Measurements from ENCODE around the gene TRPM1.

The TRPM1 gene

DNA sequence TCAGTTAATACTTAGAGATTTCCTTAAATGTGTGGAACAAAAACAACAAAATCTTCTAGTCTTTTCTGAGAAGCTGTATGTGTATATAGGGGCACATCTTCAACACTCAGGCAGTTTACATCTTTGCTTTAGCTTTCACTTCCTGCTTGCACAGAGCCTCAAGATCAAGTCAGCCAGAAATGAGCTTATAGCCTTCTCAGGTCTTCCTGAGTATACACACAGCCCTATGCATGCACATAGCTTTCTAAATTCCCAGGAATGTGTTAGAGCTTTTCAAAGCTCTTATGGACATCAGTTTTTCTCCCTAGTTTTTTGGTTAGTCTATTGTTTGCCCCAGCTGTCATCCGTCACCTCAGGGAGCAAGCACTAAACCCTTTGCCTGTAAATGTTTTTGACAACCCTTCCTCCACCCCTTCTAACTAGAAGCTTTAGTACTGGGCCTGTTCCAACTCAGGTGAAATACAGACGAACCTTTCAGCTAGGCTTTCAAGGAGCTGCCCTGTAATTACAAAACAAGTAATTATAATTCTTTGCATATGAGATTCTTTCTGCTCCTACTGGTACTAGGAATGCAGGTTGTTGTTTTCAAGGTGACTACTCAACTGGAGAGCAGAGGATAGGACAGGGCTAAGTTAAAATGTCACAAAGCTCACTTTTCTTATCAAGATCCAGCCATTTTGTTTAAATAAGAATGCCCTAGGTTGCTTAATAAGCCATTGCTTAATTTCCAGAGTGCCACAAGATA is 87.5 kb downstream of the TRPM1 start:
- DNase-seq = no peak

DNA sequence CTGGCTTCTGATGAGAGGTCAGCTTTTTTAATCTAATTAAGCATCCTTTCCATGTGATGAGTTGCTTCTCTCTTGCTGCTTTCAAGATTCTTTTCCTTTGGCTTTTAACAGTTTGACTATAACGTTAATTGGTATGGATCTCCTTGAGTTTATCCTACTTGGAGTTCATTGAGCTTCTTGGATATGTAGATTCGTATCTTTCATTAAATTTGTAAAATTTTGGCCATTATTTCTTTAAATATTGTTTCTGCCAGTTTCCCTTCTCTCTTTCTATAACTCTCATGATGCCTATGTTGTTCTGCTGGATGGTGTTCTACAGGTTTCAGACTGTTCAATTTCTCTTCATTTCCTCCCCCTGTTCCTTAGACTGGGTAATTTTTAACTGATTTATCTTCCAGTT is 89.1 kb downstream of the TRPM1 start:
- DNase-seq = no peak

DNA sequence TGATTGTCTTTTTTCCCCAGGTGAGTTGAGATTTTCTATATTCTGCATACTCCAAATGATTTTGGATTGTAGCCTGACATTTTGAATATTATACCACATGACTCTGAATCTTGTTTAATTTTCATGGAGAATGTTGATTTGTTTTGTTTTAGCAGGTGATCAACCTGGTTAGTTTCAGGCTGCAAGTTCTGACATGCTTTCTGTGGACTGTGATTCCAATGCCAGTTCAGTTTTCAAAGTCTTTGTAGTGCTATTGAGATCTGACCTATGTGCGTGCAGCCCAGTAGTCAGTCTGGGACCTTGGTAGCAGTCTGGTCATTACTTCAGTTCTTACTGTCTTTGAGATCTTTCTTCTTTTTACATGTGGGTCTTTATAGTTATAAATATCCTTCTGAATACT is 91.5 kb downstream of the TRPM1 start:
- DNase-seq = no peak

- DNase-seq = no peak
These were observed 95.9 kb downstream of the TRPM1 start for GRCh38 chr15:31005660-31006059.

- DNase-seq = peak; percentile 19
These were observed 97.2 kb downstream of the TRPM1 start for GRCh38 chr15:31004220-31004733.

DNA sequence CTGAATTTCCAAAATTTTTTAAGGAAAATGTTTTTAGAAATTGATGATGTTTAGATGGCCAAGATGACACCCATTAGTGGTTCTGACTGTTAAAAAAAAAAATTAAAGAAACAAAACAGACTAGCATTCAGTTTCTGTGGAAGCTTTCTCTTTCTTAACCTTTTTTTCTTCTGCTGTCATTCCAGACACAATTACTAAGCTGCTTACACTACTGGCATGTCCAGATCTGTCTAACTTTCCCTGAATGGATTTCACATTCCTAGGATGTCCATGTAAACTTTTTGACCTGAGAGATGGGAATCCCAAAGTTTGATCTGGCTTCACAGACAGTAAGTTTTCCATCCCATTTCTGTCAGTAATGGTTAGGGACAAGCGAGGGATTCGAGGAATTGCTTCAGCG is 99.8 kb downstream of the TRPM1 start:
- no peak for DNase-seq

- no peak for DNase-seq
These were observed 101.8 kb downstream of the TRPM1 start for GRCh38 chr15:30999729-31000128.

GRCh38 chr15:30997270-30997669 is 104.3 kb downstream of the TRPM1 start:
- DNase-seq = no peak

GRCh38 chr15:30992249-30992864 is 109.2 kb downstream of the TRPM1 start:
- no peak for DNase-seq

- peak; percentile 67 for DNase-seq
These were observed 110.0 kb downstream of the TRPM1 start, which contains the start of gene MTMR10 for GRCh38 chr15:30991255-30992235. TSS of gene MTMR10 (minus strand) at chr15:30991628. CDS start at chr15:30991506, 122 bp downstream.

DNA sequence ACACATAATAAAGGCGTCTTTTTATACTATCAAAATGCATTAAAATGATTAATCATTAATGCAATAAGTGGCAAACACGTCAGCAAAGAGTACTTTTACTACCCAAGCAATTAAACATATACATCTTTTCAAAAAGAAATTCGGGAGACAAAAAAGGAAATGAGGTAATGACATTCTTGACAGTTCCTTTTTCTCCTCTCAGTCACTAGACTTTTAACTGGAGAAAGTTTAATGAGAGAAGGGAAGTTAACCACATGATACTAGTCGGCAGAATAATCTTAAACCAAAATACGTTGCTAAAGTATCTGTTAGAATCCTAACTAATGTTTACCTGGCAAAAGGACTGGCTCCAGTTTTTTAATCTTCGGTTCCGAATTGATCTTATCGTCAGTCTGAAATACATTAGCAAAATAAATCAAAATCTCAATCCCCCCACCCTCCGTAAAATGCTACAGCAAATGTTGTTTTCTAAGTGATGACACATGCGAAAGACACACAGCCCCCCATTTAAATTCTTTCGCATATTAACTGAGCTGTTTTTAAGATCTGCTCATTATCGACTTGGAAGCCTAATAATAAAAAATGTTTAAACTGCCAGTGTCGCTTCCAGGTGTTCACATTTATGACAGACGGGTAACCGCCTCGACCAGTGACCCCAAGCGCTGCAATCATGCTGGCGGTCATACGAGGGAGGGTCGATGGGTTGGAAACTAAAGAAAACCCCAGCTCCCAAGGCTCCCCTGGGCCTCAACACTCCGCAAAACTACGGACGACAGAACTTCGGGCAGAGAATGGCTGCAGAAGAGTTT is 110.9 kb downstream of the TRPM1 start:
- DNase-seq = no peak

DNA sequence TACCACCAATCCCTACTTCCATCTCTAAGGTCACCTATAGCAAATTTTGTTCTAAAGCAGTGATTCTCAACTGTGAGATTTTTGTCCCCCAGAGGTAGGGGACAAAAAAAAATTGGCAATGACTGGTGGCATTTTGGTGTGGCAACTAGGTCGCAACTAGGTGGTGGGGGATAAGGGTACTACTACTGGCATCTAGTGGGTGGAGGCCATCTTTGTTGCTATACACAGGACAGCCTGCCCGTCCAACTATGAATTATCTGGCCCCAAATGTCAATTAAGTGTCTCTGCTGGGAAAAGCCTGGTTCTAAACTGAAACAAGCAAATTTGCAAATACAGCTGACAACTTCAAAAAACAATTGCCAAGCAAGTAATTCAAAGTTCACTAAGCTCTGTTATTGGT is 111.5 kb downstream of the TRPM1 start:
- no peak for DNase-seq

DNA sequence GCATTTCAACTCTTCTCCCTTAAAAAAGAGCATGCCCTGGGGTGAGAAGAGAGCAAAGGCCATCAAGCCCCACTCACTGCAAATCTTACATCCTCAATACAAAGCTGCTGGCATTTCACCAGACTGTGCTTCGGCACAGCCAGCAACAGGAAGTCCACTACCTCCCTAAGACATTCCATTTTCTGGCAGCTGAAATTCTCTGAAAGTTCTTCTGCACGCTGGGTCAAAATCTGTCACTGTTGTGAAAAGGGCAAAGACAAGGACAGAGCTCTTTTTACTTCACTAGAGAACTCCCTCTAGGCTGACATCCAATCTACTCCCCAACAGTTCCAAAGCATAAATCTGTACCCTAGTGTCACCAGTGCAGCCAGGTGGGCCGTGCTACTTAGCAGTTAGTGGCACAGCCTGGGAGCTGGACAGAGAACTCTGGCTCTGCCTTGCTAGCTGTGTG is 116.4 kb downstream of the TRPM1 start:
- no peak for DNase-seq

GRCh38 chr15:30984542-30984941 is 117.0 kb downstream of the TRPM1 start:
- no peak for DNase-seq

- no peak for DNase-seq
These were observed 117.4 kb downstream of the TRPM1 start for GRCh38 chr15:30984118-30984517.

GRCh38 chr15:30979457-30979856 is 122.1 kb downstream of the TRPM1 start:
- no peak for DNase-seq

DNA sequence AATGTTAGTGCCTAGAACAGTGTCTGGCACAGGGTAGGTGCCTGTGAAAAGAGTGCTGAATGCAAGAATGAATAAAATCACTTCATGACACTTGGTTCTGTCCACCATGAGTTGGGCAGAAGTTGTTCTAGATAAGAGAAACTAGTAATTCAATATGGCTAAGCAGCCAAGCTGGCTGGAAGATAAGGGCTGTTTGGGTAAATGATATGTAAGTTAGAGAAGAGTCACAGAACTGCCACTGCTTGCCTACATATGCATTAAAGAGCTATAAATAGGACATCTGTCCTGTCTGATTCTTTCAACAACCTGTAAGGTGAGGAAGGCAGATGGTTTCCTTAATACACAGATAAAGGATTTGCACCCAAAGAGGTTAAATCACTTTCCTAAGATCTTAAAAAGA is 123.2 kb downstream of the TRPM1 start:
- DNase-seq = no peak

DNA sequence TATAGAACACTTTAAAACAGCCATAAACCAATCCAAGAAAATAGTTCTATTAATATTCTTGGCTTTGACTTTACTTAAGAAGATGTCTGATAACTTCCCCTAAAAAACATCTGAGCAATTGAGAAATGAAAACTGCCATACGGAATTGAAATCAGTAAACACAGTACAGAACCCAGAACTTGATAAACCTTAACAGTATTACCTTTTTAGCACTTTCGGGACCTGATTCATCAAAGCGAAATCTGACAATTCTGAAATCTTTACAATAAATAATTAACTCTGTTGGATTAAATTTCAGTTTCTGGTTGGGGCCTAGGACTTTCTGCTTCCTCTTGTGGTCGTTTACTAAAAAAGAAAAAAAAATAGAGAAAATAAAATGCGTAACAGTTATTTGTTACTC is 127.4 kb downstream of the TRPM1 start:
- DNase-seq = no peak

GRCh38 chr15:30973379-30973778 is 128.1 kb downstream of the TRPM1 start:
- DNase-seq = no peak

GRCh38 chr15:30969724-30970123 is 131.8 kb downstream of the TRPM1 start:
- no peak for DNase-seq

DNA sequence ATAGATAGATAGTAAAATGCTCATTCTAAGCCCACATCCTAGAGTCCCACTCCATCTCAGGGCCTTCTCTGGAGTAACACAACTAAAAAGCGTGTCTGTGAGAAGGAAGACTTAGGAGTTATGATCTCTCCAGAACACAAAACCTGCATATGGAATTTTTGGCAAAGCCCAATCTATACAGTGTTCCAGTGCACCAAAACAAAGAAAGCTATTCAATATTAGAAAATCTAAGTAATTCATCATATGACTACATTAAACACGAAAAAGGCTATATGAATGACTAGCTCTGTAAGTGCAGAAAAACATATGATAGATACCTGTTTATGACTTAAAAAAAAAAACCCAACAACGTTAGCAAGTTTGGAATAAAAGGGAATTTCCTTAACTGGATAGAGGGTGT is 137.8 kb downstream of the TRPM1 start:
- DNase-seq = no peak

- no peak for DNase-seq
These were observed 138.9 kb downstream of the TRPM1 start for GRCh38 chr15:30962659-30963058.

All from CD4-positive, alpha-beta T cell treated with Interleukin-4 for 4 hours (primary cell).